LNCaP clone FGC (cell line): Measurements from ENCODE around the gene SPINT2.
"Not testable (repeated sequence)": the region's sequence is repeated elsewhere in the genome, so short reads cannot be mapped to it uniquely, and the experiment has no call there.

Source experiments
- DNase-seq: peaks from one replicate; pipeline ENCODE4 v3.0.0-alpha.2; 2011; ENCODE audit warnings: low read depth
- H3K4me3 ChIP-seq: 2 replicates; pipeline ENCODE4 v1.5.1; 2011; ENCODE audit warnings: mild to moderate bottlenecking, low read depth, low read length, control low read depth
- CTCF ChIP-seq: IDR thresholded peaks from 2 replicates; pipeline ENCODE4 v1.5.1; 2012; ENCODE audit warnings: mild to moderate bottlenecking; ENCODE audit not compliant: control insufficient read depth, insufficient read depth; ENCODE audit errors: extremely low read depth

Gene SPINT2

DNA sequence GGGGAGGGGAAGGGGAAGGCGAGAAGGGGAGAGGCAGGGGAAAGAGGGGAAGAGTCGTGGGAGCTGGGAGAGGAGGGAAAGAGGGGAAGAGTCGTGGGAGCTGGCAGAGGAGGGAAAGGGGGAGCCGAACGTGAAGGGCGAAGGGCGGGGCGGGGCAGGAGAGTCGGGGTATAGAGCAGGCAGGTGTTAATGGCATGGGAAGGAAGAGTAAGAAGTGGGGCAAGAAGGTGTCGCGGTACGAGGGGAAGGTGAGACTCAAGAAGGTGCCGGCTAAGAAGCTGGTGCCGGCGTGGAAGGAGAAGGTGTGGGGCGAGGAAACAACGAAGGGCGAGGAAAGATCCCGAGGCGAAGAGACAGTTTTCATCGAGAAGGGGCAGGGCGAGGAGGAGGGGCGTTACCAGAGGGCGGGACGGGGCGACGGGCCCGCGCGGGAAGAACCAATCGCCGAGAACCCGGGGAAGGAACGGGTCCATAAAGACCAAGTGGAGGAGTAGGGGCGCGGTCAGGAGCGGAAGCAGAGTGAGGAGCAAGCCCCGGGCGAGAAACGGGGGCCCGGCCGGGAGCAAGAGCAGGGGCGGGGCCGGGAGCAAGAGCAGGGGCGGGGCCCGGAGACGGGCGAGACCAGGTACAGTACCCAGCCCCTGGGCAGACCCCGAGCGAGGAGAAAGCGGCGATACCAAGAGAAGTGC lies 71.7 kb downstream of the SPINT2 start:
- DNase-seq: peak; percentile 85
- TF ChIP-seq CTCF: no peak
- peak overlapping the region; percentile 87 for H3K4me3 ChIP-seq

DNA sequence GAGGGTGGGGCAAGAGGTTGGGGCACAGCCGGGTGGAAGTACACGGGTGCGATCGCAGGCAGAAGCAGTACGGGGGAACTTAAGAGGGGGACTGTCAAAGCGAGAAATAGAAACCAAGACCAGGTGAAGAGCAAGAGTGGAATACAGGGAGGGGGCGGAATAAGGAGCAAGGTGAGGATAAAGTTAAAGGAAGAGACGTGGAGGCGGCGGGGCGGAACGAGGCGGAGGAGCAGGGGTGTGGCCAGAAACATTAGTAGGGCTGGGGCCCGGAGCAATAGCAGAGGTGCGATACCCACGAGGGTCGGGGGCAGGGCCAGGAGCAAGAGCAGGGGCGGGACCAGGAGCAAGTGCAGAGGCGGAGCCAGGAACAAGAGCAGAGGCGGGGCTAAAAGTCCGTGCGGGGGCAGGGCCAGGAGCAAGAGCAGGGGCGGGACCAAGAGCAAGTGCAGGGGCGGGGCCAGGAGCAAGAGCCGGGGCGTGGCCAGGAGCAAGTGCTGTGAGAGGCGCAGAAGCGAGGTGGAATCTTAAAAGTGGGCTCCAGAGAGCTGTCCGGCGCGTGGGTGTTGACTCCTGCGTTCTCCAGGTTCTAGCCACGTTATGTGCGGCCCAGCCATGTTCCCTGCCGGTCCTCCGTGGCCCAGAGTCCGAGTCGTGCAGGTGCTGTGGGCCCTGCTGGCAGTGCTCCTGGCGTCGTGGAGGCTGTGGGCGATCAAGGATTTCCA lies 72.4 kb downstream of the SPINT2 start:
- H3K4me3 ChIP-seq: peak overlapping the region; percentile 87
- no peak for TF ChIP-seq CTCF
- DNase-seq: peak; percentile 89

GRCh38 chr19:38337360-38337653 lies 72.9 kb downstream of the SPINT2 start:
- H3K4me3 ChIP-seq: peak overlapping the region; percentile 87
- DNase-seq: no peak
- TF ChIP-seq CTCF: no peak

DNA sequence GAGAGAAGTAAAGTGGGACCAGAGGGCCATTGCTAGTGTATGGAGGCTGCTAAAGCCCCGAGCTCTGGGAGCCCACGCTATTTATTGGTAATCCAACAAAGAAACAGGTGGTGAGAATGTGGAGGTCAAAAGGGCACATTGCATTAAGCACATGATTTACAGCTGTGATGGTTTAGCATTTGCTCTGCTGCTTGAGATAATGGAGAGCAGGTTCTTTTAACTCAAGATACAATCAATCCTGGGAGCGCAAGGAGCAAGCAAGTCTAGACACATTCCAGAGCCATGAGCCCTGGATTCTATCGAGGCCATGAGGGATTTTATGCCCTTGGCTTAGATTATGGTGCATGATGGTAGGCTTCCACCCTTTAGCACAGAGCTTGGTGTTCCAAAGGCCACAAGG lies 74.6 kb downstream of the SPINT2 start:
- DNase-seq, H3K4me3 ChIP-seq: not testable (repeated sequence)

GRCh38 chr19:38340927-38341326 lies 76.6 kb downstream of the SPINT2 start:
- no peak overlapping the region for H3K4me3 ChIP-seq
- no peak for TF ChIP-seq CTCF
- no peak for DNase-seq
